Dedifferentiated amniotic fluid mesenchymal stem cell (primary cell): Measurements from ENCODE around the gene CAMK1G.
A peak's percentile ranks its signal among the peaks of the same experiment; 100 is the strongest.

Source experiments
- DNase-seq: peaks from one replicate; pipeline ENCODE4 v3.0.0-alpha.2; 2016; ENCODE audit errors: extremely low spot score

CAMK1G gene

DNA sequence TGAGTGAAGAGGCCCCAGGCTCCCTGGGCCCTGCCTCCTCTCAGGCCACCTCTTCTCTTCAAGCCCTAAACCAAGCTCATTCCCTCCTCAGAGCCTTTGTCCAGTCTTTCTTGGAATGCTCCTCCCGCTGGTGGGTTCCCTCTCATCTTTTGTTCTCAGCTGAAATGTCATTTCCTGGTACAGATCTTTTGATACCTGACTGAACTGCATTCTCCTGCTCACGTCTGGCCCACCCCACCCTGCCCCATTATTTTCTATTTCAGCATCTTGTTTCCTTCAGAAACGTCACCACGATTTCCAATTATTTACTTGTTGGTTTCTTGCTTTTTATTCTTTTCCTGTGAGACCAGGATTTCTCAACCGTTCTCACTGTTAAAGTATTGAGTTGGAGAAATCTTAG, 52.3 kb downstream of the CAMK1G start:
- DNase-seq: no peak

GRCh38 chr1:209641832-209642172, 58.3 kb downstream of the CAMK1G start:
- no peak for DNase-seq

DNA sequence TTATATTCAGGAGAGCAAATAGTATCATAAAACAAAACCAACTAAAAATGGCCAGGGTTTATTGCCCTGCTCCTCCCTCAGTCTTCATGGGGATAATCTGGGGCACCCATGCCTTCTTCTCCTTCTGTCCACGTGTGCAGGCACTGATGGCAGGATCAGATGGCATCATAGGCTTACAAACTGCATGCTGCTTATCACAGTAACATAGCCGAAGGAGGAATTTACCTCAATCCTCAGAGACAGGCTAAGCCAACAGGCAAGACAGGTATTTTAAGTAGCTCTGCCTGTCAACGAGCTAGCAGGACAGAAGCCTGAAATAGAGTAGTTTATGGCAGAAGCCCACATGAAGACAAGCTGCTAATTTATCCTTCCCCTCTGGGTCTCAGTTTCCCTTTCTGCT, 59.3 kb downstream of the CAMK1G start:
- DNase-seq: no peak

DNA sequence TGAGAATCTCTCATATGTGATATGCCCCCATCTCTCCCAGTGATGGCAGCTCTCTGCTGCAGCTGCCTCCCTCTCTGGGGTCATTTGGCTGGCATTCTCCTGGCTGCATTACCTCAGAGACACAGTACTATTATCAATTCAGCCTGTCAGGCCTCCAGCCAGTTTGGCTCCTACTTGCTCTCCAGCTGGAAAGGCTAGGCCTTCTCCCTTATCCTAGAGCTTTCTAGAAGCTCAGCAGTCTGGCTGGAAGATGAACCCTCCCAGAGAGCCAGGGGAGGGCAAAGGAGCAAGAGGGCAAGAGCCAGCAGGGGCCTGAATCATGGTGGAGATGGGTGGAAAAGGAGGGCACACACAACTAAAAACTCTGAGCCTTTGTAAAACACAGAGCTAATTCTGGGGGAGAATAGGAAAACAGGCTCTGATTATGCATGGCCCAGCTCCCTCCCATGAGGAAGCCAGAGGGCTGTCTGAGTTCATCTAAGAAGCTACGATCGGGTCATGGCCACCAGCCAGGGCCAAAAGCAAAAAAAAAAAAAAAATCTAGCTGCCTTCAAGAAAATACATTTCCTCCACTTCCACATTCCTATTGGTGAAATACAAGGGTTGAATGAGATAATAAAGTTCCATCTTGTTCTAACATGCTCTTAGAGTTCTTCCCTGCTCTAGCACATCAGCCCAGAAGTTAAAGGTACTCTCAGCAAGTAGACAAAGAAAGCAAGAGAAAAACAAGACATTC, 59.9 kb downstream of the CAMK1G start:
- DNase-seq: no peak

DNA sequence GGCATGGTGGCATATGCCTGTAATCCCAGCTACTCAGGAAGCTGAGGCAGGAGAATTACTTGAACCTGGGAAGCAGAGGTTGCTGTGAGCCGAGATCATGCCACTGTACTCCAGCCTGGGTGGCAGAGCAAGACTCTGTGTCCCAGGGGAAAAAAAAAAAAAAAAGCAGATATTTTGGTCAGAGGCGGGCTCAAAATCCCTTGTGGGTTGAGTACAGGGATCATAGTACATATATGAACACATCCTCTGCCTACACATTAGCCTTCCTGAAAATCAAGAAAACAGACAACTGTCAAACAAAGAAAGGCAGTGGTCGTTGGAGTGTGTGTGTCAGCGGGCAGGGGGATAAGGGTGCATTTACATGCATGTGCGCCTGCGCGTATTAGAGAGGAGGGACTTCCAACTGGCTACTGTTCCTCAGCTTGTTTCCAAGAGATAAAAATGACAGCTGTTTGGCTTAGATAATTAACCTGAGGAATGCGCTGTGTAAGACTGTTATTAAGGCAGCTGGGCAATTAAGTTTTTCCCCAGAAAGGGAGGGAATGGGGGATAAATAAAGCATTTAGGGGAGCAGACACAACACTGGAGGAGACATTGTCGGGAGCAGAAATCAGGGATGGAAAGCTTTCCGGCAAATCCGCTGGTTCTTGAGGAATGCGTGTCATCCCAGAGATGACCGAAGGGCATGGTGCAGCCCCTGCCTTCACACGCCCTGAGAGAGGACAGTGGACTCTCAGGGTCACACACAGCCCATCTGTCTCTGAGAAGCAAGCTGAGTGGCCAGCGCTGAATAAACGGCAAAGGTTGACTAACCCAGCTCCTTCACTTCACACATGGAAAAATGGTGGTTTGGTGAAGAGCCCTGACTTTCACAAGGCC, 62.3 kb downstream of the CAMK1G start:
- DNase-seq: no peak

GRCh38 chr1:209646558-209646957, 63.0 kb downstream of the CAMK1G start:
- no peak for DNase-seq

DNA sequence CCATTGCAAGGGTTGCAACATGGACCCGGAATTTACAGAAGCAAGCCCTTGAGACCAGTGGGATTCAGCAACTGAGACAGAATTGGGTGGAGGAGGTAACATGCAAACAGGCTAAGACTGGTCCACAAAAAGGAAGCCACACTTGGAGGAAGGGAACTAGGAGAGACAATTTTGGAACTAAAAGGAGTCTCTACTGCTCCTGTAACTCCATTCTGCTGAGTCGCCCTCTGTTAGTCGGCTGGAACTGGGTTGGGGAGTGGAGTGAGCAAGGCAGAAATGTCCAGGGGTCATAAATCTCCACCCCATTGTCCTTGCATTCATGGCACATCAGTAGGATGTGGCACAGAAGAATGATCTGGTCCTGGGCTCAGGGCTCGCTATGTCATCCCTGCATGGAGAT, 63.6 kb downstream of the CAMK1G start:
- no peak for DNase-seq

DNA sequence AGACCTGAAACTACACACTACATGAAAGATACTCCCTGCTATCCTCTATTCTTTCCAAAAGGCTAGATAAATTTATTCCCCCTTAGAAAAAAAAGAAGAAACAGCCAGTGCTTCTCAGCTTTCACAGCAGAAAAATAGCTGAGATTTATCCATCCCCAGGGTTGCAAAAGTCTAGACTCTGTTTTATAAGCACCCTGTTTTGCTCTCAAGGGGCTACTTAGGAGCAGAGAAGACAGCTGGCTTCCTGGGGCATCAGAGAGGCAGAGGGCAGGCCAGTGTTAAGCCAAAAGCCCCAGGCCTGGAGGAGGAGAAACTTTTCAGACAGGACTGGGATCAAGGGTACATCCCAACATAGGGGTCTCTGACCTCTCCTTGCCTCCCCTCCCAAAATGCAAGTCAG, 64.8 kb downstream of the CAMK1G start:
- no peak for DNase-seq

DNA sequence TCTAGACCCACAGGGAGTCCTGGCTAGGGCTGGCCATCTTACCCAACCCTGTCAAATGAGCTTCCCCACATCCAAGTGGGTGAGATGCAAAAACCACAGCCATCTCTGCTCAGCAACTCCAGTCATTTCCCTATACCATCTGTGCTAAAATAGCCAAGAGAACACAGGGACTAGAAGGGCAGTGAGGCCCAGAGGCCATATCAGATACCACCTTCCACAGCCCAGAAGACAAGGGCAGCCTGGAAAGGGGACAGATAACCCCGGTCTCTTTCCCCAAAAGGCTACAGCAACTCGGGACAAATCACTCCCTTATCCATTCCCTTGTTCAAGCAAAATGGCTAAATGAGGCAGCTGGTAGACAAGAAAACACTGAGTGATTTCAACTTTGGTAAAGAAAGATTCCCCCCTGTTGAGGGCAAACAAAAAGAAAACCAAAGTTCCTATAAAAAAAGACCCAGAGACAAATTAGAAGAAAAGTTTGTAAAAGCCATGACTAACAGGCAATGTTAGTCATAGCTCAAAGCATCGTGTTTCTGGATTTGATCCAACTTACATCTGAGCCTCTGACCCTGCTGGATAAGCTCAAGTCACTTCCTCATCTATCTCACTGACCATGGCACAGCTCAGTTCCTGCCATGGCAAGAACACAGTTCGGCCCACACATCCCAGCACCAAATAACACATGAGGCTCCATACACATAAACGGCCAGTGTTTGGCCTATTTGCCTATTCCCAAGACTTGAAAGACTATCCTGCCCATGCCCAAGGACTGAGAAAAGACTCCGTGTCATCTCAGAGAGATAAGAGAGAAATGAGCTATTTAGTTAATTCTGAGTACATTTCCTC, 65.6 kb downstream of the CAMK1G start:
- DNase-seq: peak; percentile 82

DNA sequence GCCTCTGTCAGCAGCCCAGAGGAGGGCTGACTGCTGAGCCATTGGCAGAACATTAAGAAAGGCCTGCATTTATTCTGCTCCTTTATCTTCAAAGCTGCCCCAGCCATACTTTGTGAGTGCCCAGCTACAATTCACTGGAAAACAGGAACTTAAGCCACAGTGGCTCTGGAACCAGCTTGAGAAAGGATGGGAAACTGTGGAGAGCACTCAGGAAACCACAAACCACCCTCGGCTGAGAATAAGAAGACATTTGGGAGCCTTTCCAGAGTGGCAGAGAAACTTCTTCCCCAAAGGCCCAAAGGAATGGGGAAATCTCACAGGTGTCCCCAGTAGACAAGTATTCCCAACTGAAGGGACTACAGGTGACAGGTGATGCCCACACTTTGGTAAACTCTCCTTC, 66.9 kb downstream of the CAMK1G start:
- no peak for DNase-seq

DNA sequence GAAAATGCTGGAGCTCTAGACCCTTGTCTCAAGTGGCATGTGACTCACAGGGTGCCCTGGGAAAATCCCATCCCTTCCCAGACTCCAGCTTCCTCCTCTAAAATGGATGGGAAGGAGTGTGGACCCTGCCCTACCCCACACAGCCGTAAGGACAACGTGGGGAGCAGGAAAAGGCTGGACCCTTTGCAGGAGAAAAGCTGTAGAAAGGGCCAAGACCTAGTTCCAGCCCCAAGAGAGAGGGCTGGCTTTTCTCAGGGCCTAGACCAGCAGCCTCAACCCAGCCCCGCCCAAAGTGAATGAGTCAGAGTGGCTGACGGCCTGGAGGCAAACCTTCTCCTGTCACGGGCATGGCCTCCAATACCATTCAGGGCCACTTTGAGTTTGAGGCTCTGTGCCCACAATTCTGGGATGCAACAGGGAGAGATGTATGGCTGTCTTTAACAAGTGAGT, 67.6 kb downstream of the CAMK1G start:
- peak; percentile 79 for DNase-seq

DNA sequence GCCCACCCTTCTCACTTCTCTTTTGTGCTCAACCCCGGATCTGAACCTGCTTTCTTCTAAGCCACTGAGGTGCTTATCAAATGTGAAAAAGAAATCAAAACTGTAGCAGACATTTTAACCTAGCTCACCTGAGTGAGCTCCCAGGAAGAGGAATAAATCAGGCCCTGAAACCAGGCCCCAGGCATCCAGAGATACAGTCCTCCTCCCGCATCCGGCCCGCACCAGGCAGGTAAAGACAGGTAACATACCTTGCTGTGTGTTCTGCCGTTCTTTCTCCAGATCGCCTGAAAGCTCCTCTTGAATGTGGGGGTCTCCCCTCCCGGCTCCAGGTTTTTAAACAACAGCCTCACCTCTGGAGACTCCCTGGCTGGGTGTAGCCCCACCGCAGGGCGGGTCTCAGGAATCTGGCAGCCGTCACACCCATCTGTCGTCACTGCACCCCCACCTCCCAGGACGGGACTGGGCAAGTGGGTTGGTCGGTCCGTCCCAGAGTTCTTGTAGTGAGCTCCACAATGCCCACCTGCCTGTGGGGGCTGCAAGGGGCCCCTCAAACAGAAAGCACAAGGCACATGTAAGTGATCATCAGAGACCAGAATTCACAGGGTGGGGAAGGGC, 68.7 kb downstream of the CAMK1G start, which contains the start of gene LAMB3:
TSS of gene LAMB3 (minus strand) at position 305 of the 615 bp plus-strand sequence. CDS start 1,481 bp downstream, outside the sequence.
- DNase-seq: no peak

DNA sequence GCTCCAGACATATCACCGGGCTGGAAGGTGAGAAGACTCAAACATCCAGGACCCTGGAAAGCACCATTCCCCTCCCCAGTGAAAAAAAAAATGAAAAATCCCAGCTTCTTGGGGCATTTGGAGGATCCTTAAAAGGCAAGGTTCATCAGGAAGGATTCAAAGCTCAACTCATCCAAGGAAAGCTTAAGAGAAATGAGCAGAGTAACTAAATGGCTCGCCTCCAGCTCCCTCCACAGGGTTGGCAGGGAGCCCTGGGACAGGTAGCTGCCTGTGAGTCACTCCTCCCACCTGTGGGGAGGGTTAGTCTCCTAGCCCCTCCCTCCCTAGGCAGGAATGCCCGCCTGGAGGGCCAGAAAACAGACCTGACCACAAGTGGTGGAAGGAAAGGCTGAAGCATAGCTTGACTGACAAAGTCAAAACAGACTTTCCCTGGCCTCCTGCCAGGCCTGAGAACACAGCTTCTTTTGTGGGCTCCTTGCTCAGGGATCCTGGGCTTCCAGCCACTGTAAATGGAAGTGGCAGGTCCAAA, 69.4 kb downstream of the CAMK1G start:
- DNase-seq: no peak

- no peak for DNase-seq
Observed at GRCh38 chr1:209653915-209654351, 70.4 kb downstream of the CAMK1G start.

DNA sequence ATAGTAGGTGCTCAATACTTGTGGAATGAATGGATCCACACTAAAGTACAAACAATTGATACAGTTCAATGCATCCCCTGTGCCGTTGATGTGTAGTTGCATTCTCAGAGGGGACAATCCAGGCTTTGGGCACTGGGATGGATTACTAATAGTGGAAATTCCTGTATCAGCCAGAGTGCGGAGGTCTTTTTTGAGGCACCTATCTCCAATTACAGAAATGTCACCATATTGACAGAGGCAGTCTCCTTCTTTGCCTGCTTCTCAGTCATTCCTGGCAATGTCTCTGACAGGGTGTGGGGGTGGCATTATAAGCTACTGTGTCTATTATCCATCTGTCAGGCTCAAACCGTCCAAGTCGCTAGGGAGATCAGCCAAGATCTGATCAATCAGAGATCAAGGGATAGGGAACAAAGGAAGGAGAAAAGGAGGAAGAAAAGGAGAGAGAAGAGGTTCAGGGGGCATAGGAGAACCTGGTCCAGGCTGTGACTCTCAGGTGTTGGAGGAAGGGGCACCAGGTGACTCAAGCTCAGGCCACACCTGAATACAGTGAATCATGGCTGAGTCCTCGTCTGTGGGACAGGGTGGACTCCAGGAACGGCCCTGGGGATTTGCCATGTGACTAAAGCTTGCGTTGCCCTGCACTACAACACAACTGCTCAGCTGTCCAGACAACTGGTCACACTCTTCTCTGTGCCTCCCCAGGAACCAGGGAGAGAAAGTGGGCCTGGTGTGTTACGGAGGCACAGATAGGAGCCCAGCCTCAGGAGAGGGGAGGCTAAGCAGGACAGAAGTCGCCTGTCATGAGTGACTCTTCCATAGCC, 72.1 kb downstream of the CAMK1G start:
- DNase-seq: no peak

DNA sequence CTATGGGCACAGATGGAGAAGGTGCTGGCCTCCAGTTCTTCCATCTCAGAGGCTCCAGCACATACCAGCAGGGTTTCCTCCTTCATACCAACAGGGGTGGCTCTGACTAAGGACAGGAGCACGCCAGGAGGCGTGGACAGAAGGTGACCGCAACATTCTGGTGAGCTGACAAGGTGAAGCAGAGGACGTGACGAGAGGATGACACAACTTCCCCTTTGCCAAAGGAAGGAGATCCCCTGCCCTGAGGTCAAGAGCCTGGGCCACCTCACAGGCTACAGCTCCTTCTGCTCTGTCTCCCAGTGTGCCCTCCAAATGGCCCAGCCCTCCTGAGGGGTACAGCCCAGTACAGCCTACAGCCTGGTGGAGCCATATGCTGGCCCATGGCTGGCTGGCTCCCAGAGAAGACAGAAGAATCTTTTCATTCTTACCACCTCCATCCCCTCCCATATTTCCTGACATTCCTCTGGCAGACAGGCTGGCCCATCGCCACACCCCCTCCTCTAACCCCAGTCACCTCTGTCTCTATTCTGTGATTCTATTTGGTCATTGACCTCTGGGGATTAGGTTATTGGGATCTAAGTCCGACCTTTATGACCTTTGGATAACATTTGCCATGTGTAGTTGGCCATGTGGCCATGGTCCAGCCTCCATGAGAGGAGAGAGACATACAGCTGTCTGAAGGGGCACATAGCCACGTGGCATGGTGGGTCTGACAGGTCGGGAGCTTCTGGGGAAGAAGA, 73.8 kb downstream of the CAMK1G start:
- no peak for DNase-seq

GRCh38 chr1:209657918-209658317, 74.4 kb downstream of the CAMK1G start:
- DNase-seq: no peak

DNA sequence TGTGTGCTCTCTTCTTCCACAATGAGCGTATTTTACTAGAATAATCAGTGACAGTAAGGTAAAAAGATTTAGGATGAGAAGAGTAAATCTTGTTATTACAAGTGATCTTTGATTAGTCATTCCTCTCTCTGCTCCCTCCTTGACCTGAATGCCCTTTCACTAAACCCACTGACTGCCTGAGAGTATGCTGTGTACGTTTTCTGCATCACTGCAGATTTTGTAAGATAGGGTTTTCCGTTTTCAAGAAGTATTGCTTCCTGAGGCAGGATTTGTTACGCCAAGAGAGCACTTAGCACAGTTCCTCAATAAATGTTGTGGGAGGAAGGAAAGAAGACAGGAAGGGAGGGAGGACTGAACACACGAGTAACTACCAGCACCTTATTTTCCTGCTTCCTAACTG, 76.4 kb downstream of the CAMK1G start:
- no peak for DNase-seq

DNA sequence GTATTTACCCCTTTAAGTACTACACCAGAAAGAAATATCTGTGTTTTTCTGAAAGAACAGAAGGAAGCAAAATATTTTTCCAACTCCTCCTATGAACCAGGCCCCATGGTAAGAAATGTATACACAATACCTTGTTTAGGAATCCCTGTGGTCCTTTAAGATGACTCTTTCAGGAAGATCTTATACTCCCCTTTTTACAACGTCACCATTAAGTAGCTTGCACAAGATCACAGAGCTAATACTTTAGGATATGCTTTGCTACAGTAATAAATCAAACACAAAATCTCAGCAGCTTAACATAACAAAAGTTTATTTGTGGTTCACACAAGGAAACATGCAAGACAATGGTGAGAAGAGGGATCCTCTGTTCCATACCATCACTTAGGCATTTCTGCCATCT, 77.6 kb downstream of the CAMK1G start:
- DNase-seq: no peak

GRCh38 chr1:209662879-209663327, 79.4 kb downstream of the CAMK1G start:
- DNase-seq: no peak
